Stimulated activated CD4-positive, alpha-beta T cell treated with anti-CD3 and anti-CD28 coated beads, Interleukin-1b, Interleukin-23, amount 100 ng/mL, for 1 hour (primary cell): ENCODE results near the gene TMEM214.

ENCODE experiments used
- DNase-seq, 2 donors: peaks; one replicate each; pipeline ENCODE4 v3.0.0-alpha.2; 2020; ENCODE audit warnings: low read depth in 2 of 2

Gene TMEM214

DNA sequence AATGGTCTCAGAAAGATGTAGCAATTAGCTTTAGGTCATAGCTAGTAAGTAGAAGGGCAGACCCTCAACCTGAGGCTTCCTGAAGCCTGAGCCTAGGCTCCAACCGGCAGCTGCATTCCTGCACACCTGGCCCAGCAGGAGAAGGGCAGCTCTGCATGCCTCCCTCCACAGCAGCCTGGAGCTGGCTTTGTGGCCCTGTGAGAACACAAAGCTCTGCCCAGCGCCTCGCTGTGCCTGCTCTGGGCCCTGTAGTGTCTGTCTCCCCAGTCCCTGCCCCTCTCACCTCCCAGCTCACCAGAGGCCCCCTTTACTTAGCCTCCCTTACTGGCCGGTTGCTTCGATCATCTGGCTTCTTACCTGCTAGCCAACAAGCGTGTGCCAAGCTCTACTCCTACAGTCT, 6.7 kb downstream of the TMEM214 start:
- no peak for DNase-seq

DNA sequence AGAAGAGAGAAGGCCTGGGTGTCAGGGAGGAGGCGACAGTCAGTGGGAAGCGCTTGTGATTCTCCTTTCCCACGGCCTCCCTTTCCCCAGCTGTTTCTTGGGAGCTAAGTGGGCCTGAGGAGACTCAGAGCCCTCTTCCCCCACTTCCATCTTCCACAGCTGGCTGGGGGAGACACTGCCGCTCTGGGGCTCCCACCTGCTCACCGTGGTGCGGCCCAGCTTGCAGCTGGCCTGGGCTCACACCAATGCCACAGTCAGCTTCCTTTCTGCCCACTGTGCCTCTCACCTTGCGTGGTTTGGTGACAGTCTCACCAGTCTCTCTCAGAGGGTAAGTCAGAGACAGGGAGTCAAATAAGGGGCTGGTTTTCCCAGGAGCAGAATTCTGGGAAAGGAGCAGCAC, 7.1 kb downstream of the TMEM214 start:
- no peak for DNase-seq

DNA sequence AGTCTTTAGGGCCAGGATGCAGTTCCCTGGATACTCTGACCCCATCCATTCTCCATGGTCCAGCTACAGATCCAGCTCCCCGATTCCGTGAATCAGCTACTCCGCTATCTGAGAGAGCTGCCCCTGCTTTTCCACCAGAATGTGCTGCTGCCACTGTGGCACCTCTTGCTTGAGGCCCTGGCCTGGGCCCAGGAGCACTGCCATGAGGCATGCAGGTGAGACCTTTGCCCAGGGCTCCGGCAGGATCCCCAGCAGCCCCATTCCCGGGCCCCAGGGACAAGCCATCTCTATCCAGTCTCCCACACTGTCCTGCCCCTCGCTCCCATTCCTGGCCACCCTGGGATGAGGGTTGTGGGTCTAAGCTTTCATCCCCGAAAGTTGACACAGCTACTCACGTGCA, 7.5 kb downstream of the TMEM214 start:
- DNase-seq = no peak

DNA sequence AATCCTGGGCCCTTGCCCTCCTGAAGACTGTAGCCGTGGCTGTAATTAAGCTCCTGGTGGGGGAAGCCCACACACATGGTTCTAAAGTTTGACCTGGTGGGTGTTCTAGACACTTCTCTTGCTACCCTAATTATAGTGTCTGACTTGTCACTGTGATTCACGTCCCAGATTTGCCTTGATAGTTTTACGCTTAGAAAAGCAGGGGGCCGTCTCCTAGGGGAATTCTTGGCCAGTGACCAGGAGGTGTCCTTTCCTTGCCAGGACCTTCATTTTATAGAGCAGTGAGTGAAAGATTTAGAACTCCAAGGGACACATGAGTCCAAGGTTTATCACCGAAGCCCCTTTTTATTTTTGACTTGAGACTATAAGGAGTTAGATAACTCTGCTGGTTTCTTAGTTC, 9.0 kb downstream of the TMEM214 start:
- DNase-seq = no peak

- no peak for DNase-seq
Observed at GRCh38 chr2:27042159-27042661, 9.4 kb downstream of the TMEM214 start.

DNA sequence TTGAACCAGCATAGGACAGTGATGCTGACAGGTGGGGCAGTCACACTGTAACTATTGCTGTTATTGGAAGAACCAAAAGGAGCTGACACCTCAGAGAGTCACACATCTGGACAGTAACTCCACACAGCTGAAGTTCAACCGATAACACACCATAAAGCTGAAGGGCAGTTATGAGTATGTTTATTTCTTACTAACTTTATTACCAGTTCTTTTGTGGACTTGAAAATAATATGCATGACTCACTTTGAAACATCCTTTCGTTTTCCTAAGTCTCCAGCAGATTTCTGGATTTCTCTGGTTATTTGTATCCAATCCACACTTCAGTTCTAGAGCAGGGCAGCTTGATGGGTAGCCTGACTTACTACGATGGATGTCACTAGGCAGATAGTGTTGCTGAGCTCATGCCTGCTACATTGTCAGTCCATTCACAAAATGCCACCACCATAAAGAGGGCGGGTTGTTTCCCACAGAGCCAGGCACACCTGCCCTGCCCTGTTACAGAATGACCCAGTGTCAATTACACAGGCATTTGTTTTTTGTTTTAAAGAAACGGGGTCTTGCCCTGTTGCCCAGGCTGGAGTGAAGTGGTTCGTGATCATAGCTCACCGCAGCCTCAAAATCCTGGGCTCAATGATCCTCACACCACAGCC, 10.3 kb downstream of the TMEM214 start:
- no peak for DNase-seq

DNA sequence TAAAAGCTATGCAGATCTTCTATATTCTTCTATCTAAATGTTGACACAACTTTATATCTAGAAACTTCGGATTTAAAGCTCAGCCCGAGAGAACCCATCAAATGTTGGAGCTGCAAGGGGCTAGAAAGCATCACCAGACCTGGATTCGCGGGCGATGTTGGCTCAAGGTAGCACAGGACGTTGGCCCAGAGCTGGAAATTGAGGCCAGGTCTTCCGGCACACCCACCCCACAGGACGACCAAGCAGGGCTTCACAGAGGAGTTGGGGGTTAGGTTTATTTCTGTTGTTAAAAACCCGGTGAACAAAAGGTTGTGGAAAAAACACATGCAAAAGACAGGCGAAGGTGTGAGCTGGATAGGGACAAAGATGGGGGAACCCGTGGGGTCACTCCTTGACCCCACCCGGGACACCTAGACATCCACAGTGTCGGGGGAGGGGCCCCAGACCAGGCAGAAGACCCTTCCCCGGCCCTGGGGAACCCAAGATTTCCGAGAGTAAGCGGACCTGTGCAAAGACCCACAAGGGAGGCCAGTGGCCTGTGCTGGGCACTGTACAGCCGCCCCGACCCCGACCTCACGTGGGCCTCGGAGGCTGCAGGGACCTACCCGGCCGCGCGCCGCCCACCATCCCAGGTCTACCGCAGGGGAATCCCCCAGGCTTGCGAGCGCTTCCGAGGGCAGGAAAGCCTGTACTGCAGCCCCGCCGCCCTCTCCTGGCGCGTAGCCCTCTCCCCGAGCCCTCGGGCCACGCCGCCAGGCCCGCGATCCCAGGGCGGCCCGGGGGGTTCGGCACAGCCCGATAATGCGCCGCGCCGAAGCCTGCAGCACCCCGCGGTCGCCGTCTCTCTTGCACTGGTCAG, 16.9 kb downstream of the TMEM214 start:
- DNase-seq = peak in 1 of 2 donors; percentile 42

DNA sequence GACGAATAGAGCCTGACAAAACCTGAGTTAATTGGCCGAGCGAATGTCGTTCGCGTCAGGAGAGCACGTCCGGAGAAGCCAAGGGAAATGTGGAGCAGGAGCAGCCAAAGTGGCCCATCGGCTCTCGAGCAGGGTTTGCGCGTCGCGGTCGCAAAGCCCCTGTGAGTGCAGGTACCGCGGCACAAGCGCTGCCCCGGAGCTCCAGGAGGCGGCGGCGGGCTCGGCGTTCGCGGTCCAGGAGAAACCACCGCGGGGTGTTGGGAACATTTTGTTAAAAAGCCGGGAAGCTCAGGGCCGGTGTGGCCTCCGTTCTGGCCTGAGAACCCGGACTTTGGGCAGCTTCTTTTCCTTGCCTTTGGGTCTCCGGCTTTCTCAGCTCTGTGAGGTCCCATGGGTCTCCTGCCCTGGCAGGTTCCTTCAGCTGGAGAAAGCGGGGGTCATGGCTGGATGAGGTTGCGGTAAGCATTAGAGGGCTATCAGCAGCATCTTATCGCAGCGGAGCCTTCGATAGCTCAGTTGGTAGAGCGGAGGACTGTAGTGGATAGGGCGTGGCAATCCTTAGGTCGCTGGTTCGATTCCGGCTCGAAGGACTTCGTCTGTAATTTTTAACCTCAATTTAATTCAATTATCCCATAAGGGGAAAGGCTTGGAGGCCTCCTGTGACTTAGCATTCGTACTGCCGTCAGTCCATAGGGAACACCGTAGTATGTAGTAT, 17.7 kb downstream of the TMEM214 start:
- DNase-seq = peak; percentile 84 to 88

- peak; percentile 91 for DNase-seq
Observed at GRCh38 chr2:27050996-27051901, 18.5 kb downstream of the TMEM214 start, which contains the start of gene AGBL5. Gene AGBL5 (plus strand): TSS chr2:27051668. CDS start chr2:27052959, 1,291 bp downstream.

DNA sequence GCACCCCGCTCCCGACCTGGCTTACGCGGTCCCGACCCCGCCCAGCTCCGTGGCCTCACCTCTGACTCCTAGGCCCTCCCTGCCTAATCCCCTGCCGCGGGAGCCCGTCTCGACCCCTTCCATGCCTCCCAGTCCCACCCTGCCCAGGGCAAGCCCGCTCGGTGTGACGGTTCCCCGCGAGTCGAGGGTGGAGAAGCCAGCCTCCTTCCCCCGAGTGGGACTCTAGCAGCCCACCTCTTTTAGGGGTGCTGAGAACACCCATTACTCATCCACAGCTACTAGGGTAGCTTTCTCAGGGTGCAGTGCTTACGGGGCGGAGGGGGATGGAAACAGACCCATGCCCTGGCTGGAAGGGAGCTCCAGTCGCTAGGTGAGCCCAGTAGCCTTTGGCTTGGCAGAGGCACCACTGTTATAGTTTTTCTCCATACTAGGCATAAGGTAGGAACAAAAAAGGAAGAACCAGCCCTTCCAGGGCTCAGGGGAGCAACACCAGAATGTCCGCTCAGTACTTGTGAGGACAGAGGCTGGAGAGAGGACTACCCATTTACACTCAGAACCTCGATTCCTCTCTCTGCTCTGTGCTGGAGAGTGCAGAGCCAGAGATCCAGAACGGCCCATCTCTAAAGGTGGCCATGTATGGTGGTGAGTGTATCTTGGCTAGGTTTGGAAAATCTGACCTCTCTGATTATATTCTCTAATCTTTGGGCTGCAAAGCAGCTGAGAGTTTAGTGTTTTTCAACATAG, 19.3 kb downstream of the TMEM214 start:
- DNase-seq = no peak

DNA sequence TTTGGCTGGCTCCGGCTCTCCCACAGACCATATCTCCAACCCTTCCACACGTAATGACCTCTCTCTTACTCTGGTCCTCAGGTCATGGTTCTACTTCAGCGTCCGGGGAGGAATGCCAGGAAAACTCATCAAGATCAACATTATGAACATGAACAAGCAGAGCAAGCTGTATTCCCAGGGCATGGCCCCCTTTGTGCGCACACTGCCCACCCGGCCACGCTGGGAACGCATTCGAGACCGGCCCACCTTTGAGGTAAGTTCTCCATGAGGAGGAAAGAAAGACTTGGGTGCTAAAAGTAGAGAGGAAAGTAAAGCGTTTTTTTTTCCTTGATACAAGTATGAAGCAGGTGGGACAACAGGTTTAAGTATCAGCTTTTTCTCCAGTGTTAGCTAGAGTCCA, 20.6 kb downstream of the TMEM214 start:
- no peak for DNase-seq

- no peak for DNase-seq
Observed at GRCh38 chr2:27053776-27054175, 21.0 kb downstream of the TMEM214 start.

- no peak for DNase-seq
Observed at GRCh38 chr2:27054721-27055120, 22.0 kb downstream of the TMEM214 start.

DNA sequence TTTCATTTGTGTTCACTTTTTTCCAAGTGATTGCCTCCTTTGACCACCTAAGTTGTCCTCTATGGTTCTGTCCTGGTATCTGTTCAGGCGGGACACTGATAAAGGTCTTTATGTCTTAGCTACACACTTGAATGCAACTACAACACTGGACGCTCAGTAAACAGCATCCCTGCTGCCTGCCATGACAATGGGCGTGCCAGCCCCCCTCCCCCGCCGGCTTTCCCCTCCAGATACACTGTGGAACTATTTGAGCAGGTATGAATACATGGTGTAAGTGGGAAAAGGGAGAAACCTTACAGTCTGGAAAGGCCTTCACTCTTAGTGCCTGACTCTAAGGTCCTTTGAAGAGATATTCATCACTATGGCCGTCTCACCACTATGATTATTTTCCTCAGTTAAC, 24.4 kb downstream of the TMEM214 start:
- no peak for DNase-seq

DNA sequence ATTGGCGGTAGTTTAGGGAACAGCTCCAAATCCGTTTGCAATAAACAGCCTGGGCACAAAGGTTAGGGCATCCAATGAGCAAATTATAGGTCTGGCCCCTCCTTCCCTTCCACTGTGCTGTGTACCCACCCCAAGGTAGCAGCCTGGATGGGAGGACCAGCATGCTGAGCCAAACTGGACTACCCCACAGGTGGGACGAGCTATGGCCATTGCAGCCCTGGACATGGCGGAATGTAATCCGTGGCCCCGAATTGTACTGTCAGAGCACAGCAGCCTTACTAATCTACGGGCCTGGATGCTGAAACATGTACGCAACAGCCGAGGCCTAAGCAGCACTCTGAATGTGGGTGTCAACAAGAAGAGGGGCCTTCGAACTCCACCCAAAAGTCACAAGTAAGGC, 25.4 kb downstream of the TMEM214 start:
- no peak for DNase-seq

GRCh38 chr2:27059141-27059820, 26.5 kb downstream of the TMEM214 start:
- no peak for DNase-seq

- no peak for DNase-seq
Observed at GRCh38 chr2:27060323-27060722, 27.6 kb downstream of the TMEM214 start.

DNA sequence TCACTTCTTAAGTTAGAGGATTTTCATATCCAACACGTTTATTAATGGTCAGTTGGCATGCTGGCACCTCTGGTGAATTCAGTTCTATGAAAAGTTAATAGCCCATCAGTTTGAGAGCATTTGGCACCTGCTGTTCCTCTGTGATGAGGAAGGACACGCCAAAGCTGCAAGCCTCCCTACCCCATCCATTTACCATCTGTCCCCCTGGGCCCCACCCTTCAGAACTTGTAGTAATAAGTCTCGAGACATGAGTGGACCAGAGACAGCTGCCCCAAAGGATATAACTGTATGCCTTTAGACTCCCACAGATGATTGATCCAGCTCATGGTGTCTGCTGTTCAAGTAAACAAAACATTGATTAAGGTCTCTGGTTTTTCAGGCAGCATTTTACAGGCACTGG, 32.4 kb downstream of the TMEM214 start:
- no peak for DNase-seq

DNA sequence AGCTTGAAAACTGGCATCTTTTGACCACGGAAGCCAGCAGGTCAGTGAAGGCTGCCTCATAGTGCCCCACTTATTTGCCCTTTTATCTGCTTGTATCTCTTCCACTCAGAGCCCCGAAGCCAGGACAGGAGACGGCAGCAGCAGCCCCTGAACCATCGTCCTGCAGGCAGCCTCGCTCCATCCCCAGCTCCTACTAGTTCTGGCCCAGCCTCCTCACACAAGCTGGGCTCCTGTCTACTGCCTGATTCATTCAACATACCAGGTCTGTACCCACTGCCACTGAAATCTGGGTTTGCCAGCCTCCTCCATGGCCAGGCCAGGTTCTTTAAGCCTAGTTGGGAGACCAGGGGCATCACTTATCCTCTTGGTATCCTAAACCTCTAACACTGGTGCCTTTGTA, 34.6 kb downstream of the TMEM214 start:
- DNase-seq = no peak

GRCh38 chr2:27069436-27069835, 36.7 kb downstream of the TMEM214 start:
- no peak for DNase-seq
